Esophagus (tissue), 2 donors: ENCODE measurements around the gene DCPS. TPM values are rescaled to one million over a fixed set of nuclear protein-coding genes. Genes with fewer than 3 reads are reported as not detected.

Source experiments
- H3K27ac ChIP-seq, 2 donors: one replicate each; pipeline ENCODE4 v1.5.1; 2013; ENCODE audit warnings: low read depth in 2 of 2, mild to moderate bottlenecking in 2 of 2, inconsistent platforms in 1 of 2, low read length in 1 of 2, moderate library complexity in 1 of 2
- H3K27me3 ChIP-seq, 2 donors: one replicate each; pipeline ENCODE4 v1.6.1; 2013; ENCODE audit warnings: low read length in 2 of 2, control low read depth in 1 of 2, mild to moderate bottlenecking in 1 of 2; ENCODE audit not compliant: insufficient read depth in 2 of 2, control insufficient read depth in 1 of 2
- H3K36me3 ChIP-seq, 2 donors: one replicate each; pipeline ENCODE4 v1.6.1; 2013; ENCODE audit warnings: low read length in 1 of 2; ENCODE audit not compliant: control insufficient read depth in 2 of 2, insufficient read depth in 2 of 2
- H3K4me1 ChIP-seq, 2 donors: one replicate each; pipeline ENCODE4 v1.6.1; 2013; ENCODE audit warnings: low read length in 1 of 2; ENCODE audit not compliant: control insufficient read depth in 2 of 2, insufficient read depth in 2 of 2
- H3K4me3 ChIP-seq, 2 donors: one replicate each; pipeline ENCODE4 v1.5.1; 2013; ENCODE audit warnings: low read length in 2 of 2, mild to moderate bottlenecking in 2 of 2, low read depth in 1 of 2, moderate library complexity in 1 of 2
- H3K9me3 ChIP-seq, 2 donors: one replicate each; pipeline ENCODE4 v1.6.1; 2013; ENCODE audit warnings: mild to moderate bottlenecking in 2 of 2, low read depth in 1 of 2, low read length in 1 of 2, moderate library complexity in 1 of 2; ENCODE audit not compliant: control insufficient read depth in 2 of 2, insufficient read depth in 1 of 2
- WGBS, 2 donors: extraction: QIAGEN DNeasy Blood & Tissue Kit; methylation state at CpG; one replicate each; pipeline ENCODE4 v1.1.7; 2013; 5-methylcytosine and 5-hydroxymethylcytosine counted together
- polyA plus RNA-seq, 2 donors: library from polyadenylated mRNA; stranded (reverse); fragments of 200-250 nt; gene quantifications; one replicate each; pipeline ENCODE4 v1.2.3, GENCODE V29; 2013
- donor health status: healthy with polysubstance abuse.
- donor health status: Bipolar disorder and iron deficiency.

Gene DCPS
- polyA plus RNA-seq, 2 donors: 15.9 to 18.9 TPM

DNA sequence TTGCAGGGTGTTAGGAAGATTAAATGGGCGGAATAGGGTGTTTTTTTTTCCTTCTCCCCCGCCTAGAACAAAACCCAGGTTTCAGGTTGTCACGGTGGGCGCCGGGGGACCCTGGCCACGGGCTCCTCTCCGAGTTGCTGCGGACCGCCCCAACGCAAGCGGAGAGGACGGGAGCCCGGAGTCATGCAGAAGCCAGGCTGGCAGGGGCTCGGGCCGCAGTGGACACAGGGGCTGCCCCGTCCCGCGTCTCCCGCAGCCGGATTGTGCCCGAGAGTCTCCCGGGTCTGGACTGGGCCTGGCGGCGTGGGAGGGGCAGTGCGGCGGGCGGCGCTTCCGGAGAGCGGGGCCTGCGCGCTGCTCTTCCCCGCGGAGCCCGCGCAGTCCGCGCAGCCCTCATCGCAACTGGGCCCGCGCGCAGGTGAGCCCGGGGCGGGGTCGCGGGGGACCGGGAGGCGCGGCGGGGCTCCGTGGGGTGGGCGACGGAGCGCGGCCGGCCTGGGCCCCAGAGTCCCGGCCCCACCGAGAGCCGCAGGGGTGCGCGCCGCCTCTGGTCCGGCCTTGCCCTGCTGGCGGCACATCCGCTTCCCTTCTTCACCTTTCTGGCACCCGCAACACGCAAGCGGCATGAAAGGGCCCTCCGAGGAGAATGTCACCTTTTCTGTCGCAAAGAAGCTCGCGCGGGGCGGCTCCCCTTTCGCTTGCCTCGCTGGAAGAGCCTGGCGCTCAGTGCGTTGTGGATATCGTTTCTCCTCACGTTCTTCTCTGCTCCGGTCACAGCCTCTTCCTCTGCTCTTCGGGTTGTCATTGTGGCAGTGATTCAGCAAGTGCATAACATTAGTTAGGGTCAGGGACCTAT lies 20.9 kb upstream of the DCPS start, which contains the start of gene TIRAP:
TIRAP (plus strand) TSS at position 358 of the 856 bp plus-strand sequence. CDS start 7,802 bp downstream, outside the sequence.
- peak within 1 kb of the TSS; percentile 91 to 93 for H3K27ac ChIP-seq
- H3K4me3 ChIP-seq: peak within 1 kb of the TSS; percentile 68 to 84
- peaks cover 3% of the 10 kb centered on the region in 2 donors for H3K4me1 ChIP-seq
- no peaks in the 10 kb centered on the region for H3K9me3 ChIP-seq
- H3K27me3 ChIP-seq: no peaks in the 10 kb centered on the region
- 1% methylated on average over 63 to 82 of the region's 82 CpGs for WGBS, 2 donors
- H3K36me3 ChIP-seq: no peaks in the 10 kb centered on the region

DNA sequence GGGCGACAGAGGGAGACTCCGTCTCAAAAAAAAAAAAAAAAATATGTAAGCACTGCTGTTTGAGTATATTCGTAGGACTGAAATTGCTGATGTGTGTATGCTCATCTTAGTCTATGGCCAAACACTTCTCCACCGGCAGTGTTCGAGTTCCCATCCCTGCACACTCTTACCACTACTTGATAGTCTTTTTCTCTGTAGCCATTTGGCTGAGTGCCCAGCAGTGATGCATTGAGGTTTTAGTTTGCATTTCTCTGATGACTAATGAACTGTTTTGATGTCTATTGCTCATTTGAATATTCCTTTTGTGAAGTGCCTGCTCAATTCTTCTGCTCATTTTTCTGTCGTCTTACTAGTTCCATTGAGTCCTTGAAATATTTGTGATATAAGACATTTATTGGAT lies 19.0 kb upstream of the DCPS start:
- no peaks in the 10 kb centered on the region for H3K9me3 ChIP-seq
- H3K4me3 ChIP-seq: no peak overlapping the region
- H3K27ac ChIP-seq: no peak overlapping the region
- peaks cover 3% of the 10 kb centered on the region in 2 donors for H3K4me1 ChIP-seq
- H3K36me3 ChIP-seq: peaks cover 0 to 2% of the 10 kb centered on the region in 2 donors
- WGBS, 2 donors: 24 to 45% methylated on average over 6 of the region's 6 CpGs
- H3K27me3 ChIP-seq: no peaks in the 10 kb centered on the region

DNA sequence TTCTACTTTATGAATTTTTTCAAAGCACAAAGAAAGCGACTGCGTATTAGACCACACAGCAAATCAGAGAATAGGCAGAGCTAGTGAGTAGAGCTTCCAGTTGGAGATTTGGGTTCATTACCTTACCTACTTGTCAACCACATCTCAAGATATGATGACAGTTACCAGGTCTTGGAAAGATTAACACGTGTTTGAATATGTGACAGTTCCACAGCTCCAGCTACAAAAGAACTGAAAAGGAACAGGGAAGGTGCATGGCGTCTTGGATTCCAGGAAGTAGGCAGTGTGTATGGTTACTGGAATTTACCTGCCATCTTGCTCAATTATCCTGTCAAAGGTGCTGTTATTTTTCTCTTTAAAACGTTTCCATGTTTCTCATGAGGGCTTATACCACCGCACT lies 15.6 kb upstream of the DCPS start:
- Histone ChIP-seq H3K9me3 (no peaks in the 10 kb centered on the region), H3K27me3 (no peaks in the 10 kb centered on the region), H3K4me3 (no peak overlapping the region), H3K4me1 (peaks cover 0 to 3% of the 10 kb centered on the region in 2 donors), H3K27ac (no peak overlapping the region), H3K36me3 (peaks cover 15 to 16% of the 10 kb centered on the region in 2 donors)
- 84 to 86% methylated on average over 6 of the region's 6 CpGs for WGBS, 2 donors

DNA sequence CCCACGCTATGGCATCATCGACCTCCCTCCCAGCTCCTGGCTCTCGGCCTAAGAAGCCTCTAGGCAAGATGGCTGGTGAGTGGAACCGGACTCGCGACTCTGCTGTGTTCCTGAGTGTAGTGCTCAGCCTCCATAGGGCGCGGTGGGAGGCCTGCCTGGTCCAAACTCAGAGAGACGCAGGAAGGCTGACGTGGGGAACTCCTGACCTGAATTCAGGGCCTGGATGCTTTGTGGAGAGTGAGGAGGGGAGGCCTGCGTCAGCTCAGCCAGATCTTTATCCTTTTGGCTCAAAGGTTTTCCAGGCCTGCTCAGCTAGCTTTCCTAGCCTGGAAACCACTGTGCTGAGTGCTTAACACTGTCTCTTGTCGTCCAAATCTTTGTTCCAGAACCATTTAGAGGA lies 13.0 kb upstream of the DCPS start:
- Histone ChIP-seq H3K4me3 (no peak overlapping the region), H3K9me3 (no peaks in the 10 kb centered on the region), H3K4me1 (no peaks in the 10 kb centered on the region), H3K27ac (no peak overlapping the region), H3K36me3 (peaks cover 19 to 20% of the 10 kb centered on the region in 2 donors), H3K27me3 (no peaks in the 10 kb centered on the region)
- WGBS, 2 donors: 83 to 84% methylated on average over 12 of the region's 12 CpGs

DNA sequence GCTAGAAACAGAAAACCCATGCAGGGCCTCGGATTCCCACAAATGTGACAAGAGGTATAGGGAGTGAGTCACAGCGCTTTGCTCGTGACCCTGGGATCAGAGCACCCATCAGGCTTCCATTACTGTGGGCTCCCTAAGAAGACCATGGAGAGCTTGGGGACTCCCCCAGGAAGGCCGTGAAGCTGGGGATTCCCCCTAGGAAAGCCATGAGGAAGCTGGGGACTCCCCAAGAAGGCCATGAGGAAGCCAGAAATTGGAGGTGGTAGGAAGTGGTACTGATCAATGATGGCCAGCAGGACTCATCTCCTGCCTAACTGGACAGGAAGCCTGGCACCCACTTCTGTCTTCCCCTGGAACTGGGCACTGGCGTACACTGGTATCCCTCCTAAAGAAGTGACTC lies 10.1 kb upstream of the DCPS start:
- no peak overlapping the region for H3K27ac ChIP-seq
- peaks cover 19 to 20% of the 10 kb centered on the region in 2 donors for H3K36me3 ChIP-seq
- no peaks in the 10 kb centered on the region for H3K4me1 ChIP-seq
- 80 to 81% methylated on average over 5 of the region's 5 CpGs for WGBS, 2 donors
- no peak overlapping the region for H3K4me3 ChIP-seq
- H3K27me3 ChIP-seq: no peaks in the 10 kb centered on the region
- no peaks in the 10 kb centered on the region for H3K9me3 ChIP-seq

DNA sequence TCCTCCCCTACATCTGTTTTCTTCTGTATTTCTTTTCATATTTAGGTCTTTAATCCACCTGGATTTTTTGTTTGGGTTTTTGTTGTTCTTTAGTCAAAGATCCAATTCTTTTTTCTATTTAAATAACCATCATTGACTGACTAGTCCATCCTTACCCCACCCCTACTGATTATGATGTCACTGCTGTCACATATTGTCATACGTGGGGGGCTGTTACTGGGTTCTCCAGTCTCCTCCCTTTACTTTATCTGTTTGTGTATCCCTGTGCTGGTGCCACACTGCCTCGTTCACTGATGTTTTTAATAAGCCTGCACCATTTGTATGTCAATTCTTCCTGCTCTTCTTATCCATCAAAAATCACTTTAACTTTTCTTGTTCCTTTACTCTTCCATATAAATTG lies 6.9 kb upstream of the DCPS start:
- Histone ChIP-seq H3K27ac (no peak overlapping the region), H3K9me3 (no peaks in the 10 kb centered on the region), H3K36me3 (peaks cover 10 to 12% of the 10 kb centered on the region in 2 donors), H3K4me1 (no peaks in the 10 kb centered on the region), H3K27me3 (no peaks in the 10 kb centered on the region), H3K4me3 (no peak overlapping the region)
- 57 to 76% methylated on average over 2 of the region's 2 CpGs for WGBS, 2 donors

DNA sequence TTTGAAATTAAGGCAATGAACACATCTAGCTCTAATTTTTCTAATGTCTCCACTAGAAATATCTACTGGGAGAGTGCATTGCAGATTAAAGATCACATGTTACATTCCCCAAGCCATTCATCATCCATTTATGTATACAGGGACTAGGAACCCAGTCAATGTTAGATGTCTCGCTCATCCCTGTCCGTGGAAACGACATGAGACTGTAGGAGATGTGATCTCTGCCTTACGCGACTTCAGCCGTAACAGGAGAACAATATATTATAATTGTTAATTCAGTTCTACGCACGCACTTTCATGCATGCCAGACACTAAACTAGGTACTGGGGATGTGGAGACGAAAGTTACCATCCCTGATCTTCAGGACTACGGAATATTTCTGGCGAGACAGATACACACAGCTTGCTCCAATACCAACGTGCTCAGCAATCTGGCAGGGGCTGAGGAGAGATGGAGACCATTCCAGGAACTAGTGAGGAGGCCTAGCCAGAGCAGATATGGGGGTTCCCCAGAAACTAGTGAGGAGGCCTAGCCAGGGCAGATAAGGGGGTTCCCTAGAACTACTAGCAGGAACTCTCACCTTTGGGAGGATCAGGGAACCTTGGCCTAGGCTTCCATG lies 706 bp downstream of the DCPS start:
- H3K27me3 ChIP-seq: no peaks in the 10 kb centered on the region
- peak overlapping the region; percentile 91 to 96 for H3K27ac ChIP-seq
- no peaks in the 10 kb centered on the region for H3K9me3 ChIP-seq
- peaks cover 0 to 2% of the 10 kb centered on the region in 2 donors for H3K36me3 ChIP-seq
- H3K4me1 ChIP-seq: peaks cover 0 to 3% of the 10 kb centered on the region in 2 donors
- H3K4me3 ChIP-seq: peak overlapping the region; percentile 77 to 78
- 30 to 32% methylated on average over 12 of the region's 12 CpGs for WGBS, 2 donors

DNA sequence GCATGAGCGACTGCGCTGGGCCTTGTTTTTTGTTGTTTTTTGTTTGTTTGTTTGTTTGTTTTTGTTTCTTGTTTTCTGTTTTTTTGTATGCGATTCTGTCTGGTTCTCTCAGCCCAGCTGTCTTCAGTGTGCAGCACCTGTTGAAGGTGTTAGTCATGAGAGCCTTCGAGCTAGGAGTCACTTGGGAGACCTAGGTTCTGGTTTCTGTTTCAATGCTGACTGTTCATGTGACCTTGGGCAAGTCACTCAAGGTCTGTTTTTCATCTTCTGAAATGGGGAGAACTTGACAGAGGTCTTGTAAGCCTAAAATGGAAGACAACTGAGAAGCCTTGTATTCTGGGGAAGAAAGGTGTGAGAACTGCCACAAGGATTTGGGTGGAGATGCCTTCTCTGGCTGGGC lies 1.8 kb downstream of the DCPS start:
- WGBS, 2 donors: 89 to 90% methylated on average over 4 of the region's 4 CpGs
- H3K9me3 ChIP-seq: no peaks in the 10 kb centered on the region
- no peak overlapping the region for H3K27ac ChIP-seq
- H3K36me3 ChIP-seq: peaks cover 0 to 2% of the 10 kb centered on the region in 2 donors
- no peaks in the 10 kb centered on the region for H3K27me3 ChIP-seq
- H3K4me1 ChIP-seq: peaks cover 0 to 5% of the 10 kb centered on the region in 2 donors
- no peak overlapping the region for H3K4me3 ChIP-seq

DNA sequence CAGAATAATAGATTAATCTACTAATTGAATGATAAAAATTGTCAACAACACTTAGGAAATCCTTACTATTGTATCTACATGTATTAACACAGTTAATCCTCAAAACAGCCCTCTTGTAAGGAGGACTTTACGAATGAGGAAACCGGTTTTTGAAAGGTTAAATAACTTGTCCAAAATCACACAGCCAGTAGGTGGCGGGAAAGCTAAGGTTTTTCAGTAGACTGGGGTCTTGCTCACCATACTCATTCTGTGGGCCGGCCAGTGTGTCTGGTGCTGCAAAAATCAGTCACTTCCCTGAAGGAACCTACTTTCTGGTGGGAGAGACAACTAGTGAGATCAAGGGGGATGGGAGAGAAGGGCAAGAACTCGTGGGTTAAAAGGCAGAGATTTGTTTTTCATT lies 3.8 kb downstream of the DCPS start:
- Histone ChIP-seq H3K4me1 (peaks cover 0 to 6% of the 10 kb centered on the region in 2 donors), H3K4me3 (no peak overlapping the region), H3K9me3 (no peaks in the 10 kb centered on the region), H3K27me3 (no peaks in the 10 kb centered on the region), H3K27ac (no peak overlapping the region), H3K36me3 (peaks cover 0 to 2% of the 10 kb centered on the region in 2 donors)
- WGBS, 2 donors: 32 to 44% methylated on average over 5 of the region's 5 CpGs
